ENCODE data around the gene DENND11.

DENND11 gene

DNA sequence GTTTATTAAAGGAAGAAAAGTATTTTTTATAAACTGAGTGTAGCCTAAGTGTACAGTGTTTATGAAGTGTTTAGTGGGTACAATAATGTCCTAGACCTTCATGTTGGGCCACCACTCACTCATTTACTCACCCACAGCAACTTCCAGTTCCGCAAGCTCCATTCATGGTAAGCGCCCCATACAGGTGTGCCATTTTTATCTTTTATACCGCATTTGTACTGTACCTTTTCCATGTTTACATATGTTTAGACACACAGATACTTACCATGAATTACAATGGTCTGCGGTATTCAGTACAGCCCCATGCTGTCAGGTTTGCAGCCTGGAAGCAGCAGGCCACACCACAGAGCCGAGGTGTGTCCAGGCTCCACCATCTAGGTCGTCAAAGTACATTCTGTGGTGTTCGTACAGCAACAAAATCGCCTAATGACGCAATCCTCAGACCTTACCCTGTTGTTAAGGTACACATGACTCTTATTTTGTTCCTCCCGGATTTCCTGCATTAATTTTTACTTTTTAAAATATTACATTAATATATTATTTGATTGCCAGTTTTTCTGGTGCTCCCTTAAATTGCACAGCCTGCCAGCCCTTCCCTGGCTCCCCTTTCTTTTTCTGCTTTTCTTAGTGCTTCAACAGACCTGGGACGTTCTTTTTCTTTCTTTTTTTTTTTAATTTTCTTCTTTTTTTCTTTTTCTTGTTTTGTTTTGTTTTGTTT lies 35.3 kb upstream of the DENND11 start:
- H3F3A ChIP-seq (ENCODE audit: insufficient read depth): peaks cover 3% of the 10 kb centered on the region; the same call in 1 of the 2 replicates

GRCh38 chr7:141731476-141732149 lies 29.6 kb upstream of the DENND11 start:
- Histone ChIP-seq H3K4me3 (ENCODE audit: insufficient read depth, low read length, poor library complexity, severe bottlenecking) (no peak overlapping the region), H4K20me1 (ENCODE audit: low read depth, low read length) (no peaks in the 10 kb centered on the region), H3K9me2 (replicated peaks; ENCODE audit: insufficient read depth, low read length) (no peaks in the 10 kb centered on the region), H3K27me3 (ENCODE audit: low read length) (no peaks in the 10 kb centered on the region), H2AFZ (ENCODE audit: low read depth, low read length, severe bottlenecking) (no peak overlapping the region), H3K9me3 (ENCODE audit: insufficient read depth, low read length) (no peaks in the 10 kb centered on the region), H3K36me3 (ENCODE audit: low read length) (no peaks in the 10 kb centered on the region), H3F3A (ENCODE audit: insufficient read depth) (no peaks in the 10 kb centered on the region), H3K9ac (ENCODE audit: low read length) (no peak overlapping the region), H3K27ac (ENCODE audit: low read depth, low read length) (no peak overlapping the region), H3K4me2 (ENCODE audit: low read depth, low read length, poor library complexity, severe bottlenecking) (no peak overlapping the region), H3K79me2 (ENCODE audit: insufficient read depth, low read length) (no peaks in the 10 kb centered on the region)
- no peak for TF ChIP-seq EZH2phosphoT487 (conservative IDR thresholded peaks at IDR 0.05; ENCODE audit: low read length)
- TF ChIP-seq, protein P1, sequence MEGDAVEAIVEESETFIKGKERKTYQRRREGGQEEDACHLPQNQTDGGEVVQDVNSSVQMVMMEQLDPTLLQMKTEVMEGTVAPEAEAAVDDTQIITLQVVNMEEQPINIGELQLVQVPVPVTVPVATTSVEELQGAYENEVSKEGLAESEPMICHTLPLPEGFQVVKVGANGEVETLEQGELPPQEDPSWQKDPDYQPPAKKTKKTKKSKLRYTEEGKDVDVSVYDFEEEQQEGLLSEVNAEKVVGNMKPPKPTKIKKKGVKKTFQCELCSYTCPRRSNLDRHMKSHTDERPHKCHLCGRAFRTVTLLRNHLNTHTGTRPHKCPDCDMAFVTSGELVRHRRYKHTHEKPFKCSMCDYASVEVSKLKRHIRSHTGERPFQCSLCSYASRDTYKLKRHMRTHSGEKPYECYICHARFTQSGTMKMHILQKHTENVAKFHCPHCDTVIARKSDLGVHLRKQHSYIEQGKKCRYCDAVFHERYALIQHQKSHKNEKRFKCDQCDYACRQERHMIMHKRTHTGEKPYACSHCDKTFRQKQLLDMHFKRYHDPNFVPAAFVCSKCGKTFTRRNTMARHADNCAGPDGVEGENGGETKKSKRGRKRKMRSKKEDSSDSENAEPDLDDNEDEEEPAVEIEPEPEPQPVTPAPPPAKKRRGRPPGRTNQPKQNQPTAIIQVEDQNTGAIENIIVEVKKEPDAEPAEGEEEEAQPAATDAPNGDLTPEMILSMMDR (IDR thresholded peaks at IDR 0.05; ENCODE audit: insufficient read depth, low read length, poor library complexity, severe bottlenecking): no peak

More for the DNA sequence above, 35.3 kb upstream of the DENND11 start:
- Histone ChIP-seq H3K36me3 (ENCODE audit: low read length) (peaks cover 14% of the 10 kb centered on the region), H3K4me2 (ENCODE audit: low read depth, low read length, poor library complexity, severe bottlenecking) (peak overlapping the region; percentile 89), H3K4me3 (ENCODE audit: insufficient read depth, low read length, poor library complexity, severe bottlenecking) (peak overlapping the region; percentile 67), H2AFZ (ENCODE audit: low read depth, low read length, severe bottlenecking) (peak overlapping the region; percentile 89), H4K20me1 (ENCODE audit: low read depth, low read length) (0 out of 2 replicates have a peak, but pooled peaks cover 4% of the 10 kb centered on the region), H3K27ac (ENCODE audit: low read depth, low read length) (peak overlapping the region; percentile 68), H3K79me2 (ENCODE audit: insufficient read depth, low read length) (peaks cover 38% of the 10 kb centered on the region), H3K9me2 (replicated peaks; ENCODE audit: insufficient read depth, low read length) (no peaks in the 10 kb centered on the region), H3K9me3 (ENCODE audit: insufficient read depth, low read length) (no peaks in the 10 kb centered on the region), H3K9ac (ENCODE audit: low read length) (peak overlapping the region; percentile 74), H3K27me3 (ENCODE audit: low read length) (no peaks in the 10 kb centered on the region)
- TF ChIP-seq, protein P1 (IDR thresholded peaks at IDR 0.05; ENCODE audit: insufficient read depth, low read length, poor library complexity, severe bottlenecking): no peak
- TF ChIP-seq EZH2phosphoT487 (conservative IDR thresholded peaks at IDR 0.05; ENCODE audit: low read length): no peak

DNA sequence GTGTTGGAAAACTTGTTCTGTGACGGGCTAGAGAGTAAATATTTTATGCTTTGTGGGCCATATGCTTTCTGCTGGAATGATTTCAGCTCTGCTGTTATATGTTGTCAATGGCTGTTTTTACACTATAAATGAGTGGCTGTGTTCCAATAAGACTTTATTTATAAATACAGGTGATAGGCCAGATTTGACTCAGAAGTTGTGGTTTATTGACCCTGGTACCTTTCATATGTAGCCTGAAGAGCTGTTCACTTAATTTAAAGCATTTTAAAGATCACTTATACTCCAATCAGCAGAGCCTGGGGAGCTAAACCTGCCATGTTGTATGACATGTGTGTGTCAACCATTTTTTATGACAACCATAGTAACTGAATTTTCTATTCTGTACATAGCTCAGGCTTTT lies 27.1 kb upstream of the DENND11 start:
- H3F3A ChIP-seq (ENCODE audit: insufficient read depth): no peaks in the 10 kb centered on the region
- no peak overlapping the region for H3K27ac ChIP-seq (ENCODE audit: low read depth, low read length)
- H3K4me3 ChIP-seq (ENCODE audit: insufficient read depth, low read length, poor library complexity, severe bottlenecking): no peak overlapping the region
- no peak overlapping the region for H3K9ac ChIP-seq (ENCODE audit: low read length)
- no peaks in the 10 kb centered on the region for H3K9me2 ChIP-seq (replicated peaks; ENCODE audit: insufficient read depth, low read length)
- no peaks in the 10 kb centered on the region for H3K79me2 ChIP-seq (ENCODE audit: insufficient read depth, low read length)
- no peaks in the 10 kb centered on the region for H4K20me1 ChIP-seq (ENCODE audit: low read depth, low read length)
- no peak overlapping the region for H2AFZ ChIP-seq (ENCODE audit: low read depth, low read length, severe bottlenecking)
- H3K9me3 ChIP-seq (ENCODE audit: insufficient read depth, low read length): no peaks in the 10 kb centered on the region
- H3K4me2 ChIP-seq (ENCODE audit: low read depth, low read length, poor library complexity, severe bottlenecking): no peak overlapping the region
- no peaks in the 10 kb centered on the region for H3K36me3 ChIP-seq (ENCODE audit: low read length)
- H3K27me3 ChIP-seq (ENCODE audit: low read length): no peaks in the 10 kb centered on the region
- TF ChIP-seq EZH2phosphoT487 (conservative IDR thresholded peaks at IDR 0.05; ENCODE audit: low read length): no peak
- TF ChIP-seq, protein P1 (IDR thresholded peaks at IDR 0.05; ENCODE audit: insufficient read depth, low read length, poor library complexity, severe bottlenecking): no peak

Data from SU-DHL-6 (cell line).